ENCODE results near the gene ADORA2A. TPM values are rescaled to one million over a fixed set of nuclear protein-coding genes. Genes with fewer than 3 reads are reported as not detected.

ADORA2A gene
- total and polyA plus RNA-seq, 10 of the 15 experiments (the other 5 are each of a cell fraction or from before 2014, with no cell fraction given), result 0.69 to 31.2 (median 18.3) TPM

GRCh38 chr22:24433828-24434470 is 6.5 kb downstream of the ADORA2A start:
- H3K4me3 ChIP-seq, result peak overlapping the region; percentile 56; the same call in 1 of the 2 replicates
- DNase-seq (ENCODE audit: low read depth, low spot score), result peak; percentile 90
- H2AFZ ChIP-seq (ENCODE audit: control insufficient read depth, low read depth, low read length), result no peak overlapping the region
- H3K9me3 ChIP-seq (replicated peaks; ENCODE audit: control insufficient read depth, insufficient read depth, low read length), result no peaks in the 10 kb centered on the region
- peak overlapping the region; percentile 59 for H3K9ac ChIP-seq (ENCODE audit: control insufficient read depth, insufficient read depth, low read length)
- SMC1A ChIA-PET (ENCODE audit: uncharacterized antibody, unreplicated experiment), result interaction anchor here (1.0 to 10.4 kb wide), 7 partner anchors 8 to 88 kb away, joined by 3 to 122 read pairs (median 7); partner anchors contain the start of gene ADORA2A
- peak overlapping the region; percentile 84 for H3K4me2 ChIP-seq (ENCODE audit: control insufficient read depth, insufficient read depth)
- peaks cover 81% of the 10 kb centered on the region for H3K4me1 ChIP-seq (ENCODE audit: control insufficient read depth, insufficient read depth, low read length)
- peaks cover 67% of the 10 kb centered on the region for H3K79me2 ChIP-seq (ENCODE audit: control insufficient read depth, insufficient read depth, low read length)
- RAD21 ChIA-PET (ENCODE audit: unreplicated experiment), result interaction anchor here (1.1 to 8.1 kb wide), 13 partner anchors 7 to 89 kb away, joined by 3 to 111 read pairs (median 6); partner anchors contain the start of gene ADORA2A
- no peaks in the 10 kb centered on the region for H4K20me1 ChIP-seq (ENCODE audit: control insufficient read depth, insufficient read depth)
- peak overlapping the region; percentile 90 for H3K27ac ChIP-seq (ENCODE audit: control insufficient read depth, insufficient read depth)
- no peaks in the 10 kb centered on the region for H3K27me3 ChIP-seq (replicated peaks in 1 of 2; ENCODE audit: control insufficient read depth in 2 of 2, insufficient read depth in 2 of 2, low read length in 1 of 2)
- TSS peak; percentile 91 for BruUV-seq (replicated peaks)
- in situ Hi-C loops (cut with MboI), result loop anchor here (5.0 kb wide), 1 partner anchor 83 kb away; no protein-coding TSS in a partner anchor
- peak; percentile 95 for FAIRE-seq
- CTCF ChIA-PET, result interaction anchor here (1.3 to 19.9 kb wide), 7 partner anchors 7 to 278 kb away, joined by 4 to 332 read pairs (median 10); partner anchors contain the start of gene ADORA2A
- POLR2A ChIA-PET, result interaction anchor here (0.5 to 3.6 kb wide), 10 partner anchors 9 to 146 kb away, joined by 3 to 48 read pairs (median 7); no protein-coding TSS in a partner anchor
- intact Hi-C loops (cut with micrococcal nuclease; ENCODE audit: unreplicated experiment), result loop anchor here (1.0 to 10.0 kb wide), 3 partner anchors 69 to 121 kb away; partner anchors contain the start of genes GUCD1 and SNRPD3
- H3K36me3 ChIP-seq (ENCODE audit: control insufficient read depth in 2 of 2, insufficient read depth in 2 of 2, low read length in 1 of 2), result peaks cover 0 to 16% of the 10 kb centered on the region in 2 experiments; a peak in 3 of 4 replicates
- peak; percentile 82 for ATAC-seq
- WGBS (ENCODE audit: insufficient coverage, insufficient replicate concordance, low lambda C conversion rate, missing lambda C conversion rate), result 11% methylated on average over 12 of the region's 12 CpGs
- no peak for TF ChIP-seq NKRF (conservative IDR thresholded peaks at IDR 0.05)
- peak; percentile 89 for TF ChIP-seq POLR2AphosphoS5 (IDR thresholded peaks at IDR 0.05; ENCODE audit: low read length)
- no peak for TF ChIP-seq ASH2L (IDR thresholded peaks at IDR 0.05; ENCODE audit: borderline replicate concordance, low read depth)
- 0 out of 2 replicates have a peak, but pooled peaks have one; percentile 57 for TF ChIP-seq TCF12 (IDR thresholded peaks at IDR 0.05; ENCODE audit: low read depth, low read length)
- no peak for TF ChIP-seq SUPT20H (IDR thresholded peaks at IDR 0.05; ENCODE audit: borderline replicate concordance, control insufficient read depth, low read depth, low read length)
- TF ChIP-seq NRF1 (conservative IDR thresholded peaks at IDR 0.05; ENCODE audit: low read depth, low read length), result no peak
- peak; percentile 59 for TF ChIP-seq ZNF687 (IDR thresholded peaks at IDR 0.05)
- TF ChIP-seq SPI1 (IDR thresholded peaks at IDR 0.05; ENCODE audit: borderline replicate concordance, insufficient read depth, low read depth, low read length), result peak; percentile 94
- TF ChIP-seq BACH1 (IDR thresholded peaks at IDR 0.05; ENCODE audit: borderline replicate concordance), result no peak
- TF ChIP-seq IRF4 (IDR thresholded peaks at IDR 0.05; ENCODE audit: low read depth, low read length), result 0 out of 2 replicates have a peak, but pooled peaks have one; percentile 7
- TF ChIP-seq TAF1 (IDR thresholded peaks at IDR 0.05; ENCODE audit: borderline replicate concordance, low read depth, low read length), result peak; percentile 66
- TF ChIP-seq EP300 (IDR thresholded peaks at IDR 0.05; ENCODE audit: borderline replicate concordance in 1 of 2, control insufficient read depth in 1 of 2, low read depth in 2 of 2, low read length in 2 of 2), result peak in 1 of 2 experiments; percentile 34; a peak in 1 of 4 replicates
- peak; percentile 61; the same call in 1 of the 2 replicates for TF ChIP-seq SMARCA5 (IDR thresholded peaks at IDR 0.05)
- peak; percentile 44 for TF ChIP-seq CBFB (IDR thresholded peaks at IDR 0.05; ENCODE audit: low read depth)
- TF ChIP-seq RB1 (IDR thresholded peaks at IDR 0.05; ENCODE audit: borderline replicate concordance), result 0 out of 2 replicates have a peak, but pooled peaks have one; percentile 26
- peak; percentile 55; the same call in 1 of the 2 replicates for TF ChIP-seq JUND (IDR thresholded peaks at IDR 0.05; ENCODE audit: low read depth, low read length)
- TF ChIP-seq SMAD5 (IDR thresholded peaks at IDR 0.05; ENCODE audit: low read depth), result 0 out of 2 replicates have a peak, but pooled peaks have one; percentile 35
